ENCODE results near the gene VWA3B.
"Not testable (repeated sequence)": the region's sequence is repeated elsewhere in the genome, so short reads cannot be mapped to it uniquely, and the experiment has no call there.

VWA3B gene

DNA sequence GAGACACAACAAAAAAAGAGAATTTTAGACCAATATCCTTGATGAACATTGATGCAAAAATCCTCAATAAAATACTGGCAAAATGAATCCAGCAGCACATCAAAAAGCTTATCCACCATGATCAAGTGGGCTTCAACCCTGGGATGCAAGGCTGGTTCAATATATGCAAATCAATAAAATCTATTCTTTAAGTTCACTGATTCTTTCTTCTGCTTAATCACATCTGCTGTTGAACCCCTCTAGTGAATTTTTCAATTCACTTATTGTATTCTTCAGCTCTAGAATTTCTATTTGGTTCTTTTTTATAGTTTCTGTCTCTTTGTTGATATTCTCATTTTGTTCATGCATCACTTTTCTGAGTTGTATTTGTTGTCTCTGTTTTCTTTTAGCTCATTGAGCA is 181.3 kb downstream of the VWA3B start:
- not testable (repeated sequence) for DNase-seq

DNA sequence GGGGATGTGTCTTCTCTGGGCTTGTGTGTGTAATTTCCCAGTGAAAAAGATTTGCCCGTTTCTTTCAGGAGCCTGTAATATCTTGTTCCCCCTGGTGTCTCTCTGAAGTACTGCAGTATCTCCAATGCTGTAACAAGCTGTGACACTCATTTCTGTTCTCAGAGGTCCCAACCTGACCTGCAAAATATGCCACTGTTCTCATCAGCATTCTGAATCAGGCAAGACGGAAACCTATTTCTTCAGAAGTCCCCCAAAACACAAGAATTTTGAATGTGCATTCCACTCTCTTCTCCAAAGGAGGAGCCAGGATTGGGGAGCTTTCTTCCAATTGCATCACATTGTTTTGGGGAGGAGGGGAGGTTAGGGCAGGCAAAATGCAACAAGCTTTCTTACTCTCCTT is 182.3 kb downstream of the VWA3B start:
- DNase-seq, result no peak

DNA sequence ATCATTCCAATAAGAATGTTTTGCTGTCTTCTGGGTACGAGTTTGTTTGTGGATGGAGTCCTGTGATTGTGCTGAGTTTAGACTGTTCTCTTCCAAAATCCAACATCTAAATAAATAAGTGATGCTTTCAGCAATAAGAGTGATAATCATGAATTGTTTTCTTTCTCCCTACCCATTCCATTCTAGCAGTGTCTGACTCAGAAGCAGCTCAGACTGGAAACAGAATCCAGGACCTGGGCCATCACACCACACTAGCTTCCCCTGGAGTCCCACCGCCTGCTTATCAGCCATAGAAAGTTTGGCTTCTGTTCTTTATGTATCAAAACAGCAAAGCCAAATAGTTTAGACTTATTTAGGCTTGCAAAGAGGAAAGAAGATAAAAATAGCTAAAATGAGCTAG is 182.9 kb downstream of the VWA3B start:
- no peak for DNase-seq

DNA sequence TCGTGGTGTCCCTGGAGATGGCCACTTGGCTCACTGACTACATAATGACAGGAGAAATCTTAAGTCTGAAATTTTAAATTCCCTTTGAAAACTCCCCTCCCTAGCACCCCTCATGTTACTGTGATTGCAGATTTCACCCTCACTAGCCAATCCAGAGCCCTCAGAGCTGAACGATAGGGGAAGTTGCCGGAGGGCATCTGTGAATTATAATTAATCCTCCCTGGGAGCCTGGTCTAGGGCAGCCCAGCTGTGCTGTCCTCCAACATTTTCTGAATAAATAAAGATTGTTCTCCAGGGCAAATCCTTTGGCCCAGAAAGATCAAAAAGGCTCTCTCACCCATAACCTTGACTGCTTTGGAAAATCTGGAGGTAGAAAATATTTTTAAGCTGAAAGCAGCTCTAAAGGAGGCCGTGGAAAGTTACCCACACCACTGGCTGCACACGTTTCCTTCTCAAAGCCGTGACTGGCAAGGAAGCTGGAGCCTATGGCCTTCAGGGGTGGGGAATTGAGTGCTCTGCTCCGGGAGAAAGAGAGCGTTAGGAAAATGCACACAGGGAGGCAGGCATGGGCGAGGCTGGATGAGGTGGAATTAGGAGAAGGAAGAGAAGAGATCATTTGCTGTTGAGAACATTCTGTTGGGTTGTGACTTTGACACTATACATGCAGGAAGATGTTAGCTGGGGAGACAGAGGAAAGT is 190.3 kb downstream of the VWA3B start:
- DNase-seq, result no peak

DNA sequence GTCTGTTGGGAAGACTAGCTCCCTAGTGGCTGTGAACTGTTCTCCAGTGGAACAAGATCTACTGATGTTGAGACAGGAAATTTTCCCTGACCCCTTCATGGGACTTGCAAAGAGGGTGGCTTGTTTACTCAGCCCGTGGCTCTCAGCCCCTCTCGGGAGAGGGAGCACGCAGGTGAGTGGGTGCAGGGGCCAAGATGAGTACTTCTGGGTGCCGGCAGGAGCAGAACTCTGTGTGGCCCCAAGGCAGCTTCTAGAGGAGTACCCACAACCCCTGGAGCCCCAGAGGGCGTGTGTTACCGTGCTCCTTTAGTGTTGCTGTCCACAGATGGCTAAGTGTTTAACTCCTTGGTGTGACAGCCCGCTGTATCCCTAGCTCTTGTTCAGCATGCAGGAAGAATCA is 191.1 kb downstream of the VWA3B start:
- no peak for DNase-seq

DNA sequence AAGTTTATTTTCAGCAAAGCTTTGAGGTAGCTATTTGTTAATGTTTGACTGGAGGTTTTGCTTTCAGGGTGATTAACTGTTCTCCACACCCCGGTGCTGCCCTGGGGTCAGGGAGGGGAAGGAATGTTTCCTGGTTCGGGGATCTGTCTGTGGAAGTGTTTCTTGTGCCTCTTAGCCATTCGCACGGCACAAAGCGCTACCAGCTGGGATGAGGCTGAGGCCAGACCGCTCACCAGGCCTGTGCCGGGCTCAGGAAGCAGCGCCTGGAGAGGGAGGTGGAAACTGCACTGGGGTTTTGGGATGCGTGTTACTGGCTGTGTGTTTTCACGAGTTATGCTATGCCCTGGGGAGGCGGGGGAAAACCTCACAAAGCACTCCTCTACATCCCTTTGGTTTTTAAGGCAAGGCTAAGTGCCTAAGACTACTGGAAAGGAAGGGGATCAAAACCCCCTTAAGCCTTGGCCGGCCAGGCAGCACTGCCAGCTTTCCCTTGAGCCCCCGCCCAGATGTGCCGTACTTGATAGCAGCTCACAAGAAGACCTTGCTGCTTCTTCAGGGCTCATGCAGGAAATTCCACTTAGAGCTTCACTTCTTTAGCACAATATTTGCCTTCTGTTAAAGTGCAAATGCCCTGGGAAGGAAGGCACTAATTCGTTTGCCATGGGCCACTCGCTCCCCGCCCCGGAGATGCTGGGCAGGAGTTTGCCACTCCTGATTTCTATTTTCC is 193.6 kb downstream of the VWA3B start:
- no peak for DNase-seq

DNA sequence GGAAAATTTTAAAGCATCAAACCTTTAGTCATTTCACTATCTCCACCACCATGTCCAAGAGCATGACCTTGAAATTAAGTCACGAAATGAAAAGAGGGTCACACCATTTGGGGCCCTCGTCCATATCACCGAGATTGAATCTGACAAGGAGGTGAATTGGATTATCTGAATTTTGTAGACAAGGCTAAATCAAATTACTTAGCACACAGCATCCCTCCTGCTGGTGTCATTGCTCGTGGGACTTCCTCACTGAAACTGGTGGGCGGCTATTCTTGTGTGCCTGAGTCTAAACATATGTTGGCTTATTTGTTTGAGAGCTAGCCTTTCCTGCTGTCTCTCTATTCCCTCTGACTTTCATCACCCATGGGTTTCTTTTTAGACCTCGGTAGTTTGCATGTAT is 194.6 kb downstream of the VWA3B start:
- DNase-seq, result no peak

DNA sequence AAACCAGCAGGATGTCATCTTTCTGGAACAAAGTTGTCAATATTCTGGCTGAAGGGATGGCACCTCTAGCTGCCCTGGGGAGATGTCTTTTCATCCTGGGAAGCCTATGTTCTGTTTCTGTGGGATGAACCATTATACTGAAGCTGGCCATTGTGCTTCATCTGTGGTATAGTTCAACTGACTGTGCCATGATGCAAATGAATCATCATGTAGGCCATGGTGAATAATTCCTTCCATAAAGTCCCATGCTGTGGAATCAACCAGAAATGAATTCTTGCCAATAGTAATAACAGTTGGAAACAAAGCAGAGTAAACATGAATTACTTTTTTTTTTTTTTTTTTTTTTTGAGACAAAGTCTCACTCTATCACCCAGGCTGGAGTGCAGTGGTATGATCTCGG is 195.1 kb downstream of the VWA3B start:
- DNase-seq, result no peak

DNA sequence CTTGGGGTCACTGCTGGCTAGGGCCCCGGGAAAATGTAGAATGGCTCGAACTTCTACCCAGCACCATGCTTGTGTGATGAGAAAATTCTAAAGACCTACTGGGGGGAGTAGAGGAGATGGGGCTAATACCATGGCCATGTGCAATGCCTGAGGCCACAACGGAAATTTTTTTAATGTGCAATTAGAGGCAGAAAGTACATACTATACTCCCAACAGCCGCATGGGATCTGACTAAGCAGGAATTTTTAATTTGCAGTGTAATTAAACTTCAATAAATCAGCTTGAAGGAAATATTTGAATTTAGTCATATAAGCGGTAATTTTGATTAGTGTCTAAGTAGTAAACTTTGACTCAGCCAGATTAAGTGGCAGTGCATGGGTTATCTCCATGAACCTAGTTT is 206.1 kb downstream of the VWA3B start:
- no peak for DNase-seq

DNA sequence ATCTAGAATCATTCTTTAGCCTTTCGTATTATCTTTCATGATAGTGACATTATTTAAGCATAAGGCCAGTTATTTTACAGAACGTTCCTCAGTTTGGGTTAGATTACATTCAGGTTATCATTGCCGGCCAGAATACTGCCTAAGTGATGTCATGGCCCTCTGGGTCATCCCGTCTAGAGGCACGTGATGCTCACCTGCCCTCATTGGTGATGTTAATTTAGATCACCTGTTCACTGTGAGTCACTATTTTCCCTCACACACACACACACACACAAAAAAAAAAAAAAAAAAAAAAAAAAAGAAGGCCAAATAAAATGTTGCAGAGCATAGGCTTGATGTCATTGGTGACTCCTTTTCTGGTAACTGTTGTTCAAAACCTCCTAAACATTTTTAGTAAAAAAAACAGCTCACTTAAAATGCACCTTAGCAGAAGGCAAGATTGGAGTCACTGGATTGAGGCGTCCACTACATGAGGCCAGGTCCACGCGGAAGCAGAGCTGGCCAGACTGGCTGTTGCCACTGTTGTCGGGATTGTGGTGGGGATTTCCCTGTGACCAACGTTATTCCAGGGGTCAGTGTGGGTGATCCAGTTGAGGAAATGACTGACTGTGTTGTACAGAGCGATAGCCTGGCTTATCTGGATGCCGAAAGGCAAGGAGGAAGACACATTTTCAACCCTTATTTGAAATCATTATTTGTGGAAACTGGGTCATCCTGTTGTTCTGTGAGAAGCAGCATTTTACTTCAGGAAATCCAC is 207.1 kb downstream of the VWA3B start:
- DNase-seq, result no peak

DNA sequence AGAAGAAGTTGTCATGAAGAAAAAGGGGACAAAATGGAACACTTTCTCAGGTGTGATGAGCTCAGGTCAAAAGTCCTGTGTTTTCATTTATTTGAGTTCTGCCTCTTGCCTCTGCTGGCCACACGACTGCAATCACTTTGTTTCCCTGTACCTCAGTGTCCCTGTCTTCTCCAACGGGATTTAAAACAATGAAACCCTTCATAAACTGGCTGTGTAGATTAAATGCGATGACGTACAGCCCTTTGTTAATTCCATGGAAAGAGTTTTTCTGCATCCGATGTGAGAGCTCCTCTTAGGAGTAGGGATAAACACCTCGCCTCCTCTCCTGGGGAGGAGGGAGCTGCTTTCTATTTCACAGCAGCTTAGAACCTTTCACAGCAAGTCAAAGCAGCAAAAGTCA is 207.7 kb downstream of the VWA3B start:
- no peak for DNase-seq

DNA sequence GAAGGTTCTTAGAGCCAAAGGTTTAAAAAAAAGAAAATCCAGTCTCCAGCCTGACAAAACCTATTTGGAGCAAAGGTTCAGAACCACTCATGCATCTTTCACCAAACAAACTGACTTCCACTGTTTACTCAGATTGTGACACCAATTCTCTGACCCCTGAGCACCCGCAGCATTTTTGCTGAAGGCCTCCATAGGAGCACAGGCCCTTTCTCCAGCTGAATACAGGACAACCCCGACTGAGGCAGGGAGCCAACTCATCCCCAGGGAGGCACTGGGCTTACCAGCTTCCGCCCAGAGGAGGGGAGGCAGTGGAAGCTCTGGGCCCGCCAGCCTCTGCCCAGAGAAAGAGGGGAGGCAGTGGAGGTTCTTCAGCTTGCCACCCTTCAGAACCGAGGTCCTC is 208.3 kb downstream of the VWA3B start:
- no peak for DNase-seq

DNA sequence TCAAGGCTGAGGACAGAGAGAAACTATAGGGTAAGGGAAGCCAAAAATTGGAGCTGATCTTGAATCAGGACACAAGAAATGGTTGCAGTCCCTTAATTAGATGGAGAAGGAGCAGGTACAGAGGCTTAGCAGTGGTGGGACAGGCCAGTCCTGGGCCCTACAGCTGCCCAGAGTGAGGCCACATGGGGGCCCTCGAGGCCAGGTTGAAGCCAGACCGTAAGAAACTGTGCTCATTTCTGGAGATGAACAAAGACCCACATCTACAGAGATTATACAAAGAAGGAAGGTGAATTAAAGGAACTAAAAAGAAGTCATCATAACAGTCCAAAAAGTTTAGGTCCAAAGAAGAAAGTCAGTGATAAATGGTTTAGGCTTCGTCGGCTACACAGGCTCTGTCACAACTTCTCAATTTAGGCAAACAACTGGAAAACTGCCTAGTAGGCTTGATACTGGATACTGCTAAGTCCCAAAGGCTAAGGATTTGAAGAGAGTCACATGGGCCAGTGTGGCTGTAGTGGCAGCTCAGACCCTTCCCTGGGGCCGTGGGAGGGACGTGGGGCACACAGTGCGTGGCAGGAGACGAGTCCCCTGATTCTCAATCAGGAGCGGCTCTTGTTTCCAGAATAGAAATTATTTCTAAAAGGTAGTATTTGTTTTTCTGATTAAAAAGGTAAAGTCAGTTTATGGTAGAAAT is 208.9 kb downstream of the VWA3B start:
- no peak for DNase-seq

DNA sequence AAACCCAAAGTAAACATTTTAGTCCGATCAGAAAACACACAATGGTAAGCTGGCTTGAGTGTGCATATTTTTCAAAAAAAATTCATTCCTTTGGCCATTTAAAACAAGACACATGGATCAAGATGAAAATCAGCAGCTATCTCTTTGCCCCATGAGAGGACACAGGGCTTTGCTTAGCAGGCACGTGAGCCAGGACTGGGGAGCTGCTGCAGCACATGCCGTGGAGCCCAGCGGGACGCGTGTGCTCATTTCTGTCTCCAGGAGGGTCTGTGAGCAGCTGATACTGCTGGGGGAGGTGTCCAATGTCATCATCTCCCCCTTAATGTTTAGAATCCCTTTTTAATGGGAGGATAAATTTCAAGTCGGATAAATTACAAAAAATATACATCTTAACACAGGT is 209.5 kb downstream of the VWA3B start:
- DNase-seq, result no peak

DNA sequence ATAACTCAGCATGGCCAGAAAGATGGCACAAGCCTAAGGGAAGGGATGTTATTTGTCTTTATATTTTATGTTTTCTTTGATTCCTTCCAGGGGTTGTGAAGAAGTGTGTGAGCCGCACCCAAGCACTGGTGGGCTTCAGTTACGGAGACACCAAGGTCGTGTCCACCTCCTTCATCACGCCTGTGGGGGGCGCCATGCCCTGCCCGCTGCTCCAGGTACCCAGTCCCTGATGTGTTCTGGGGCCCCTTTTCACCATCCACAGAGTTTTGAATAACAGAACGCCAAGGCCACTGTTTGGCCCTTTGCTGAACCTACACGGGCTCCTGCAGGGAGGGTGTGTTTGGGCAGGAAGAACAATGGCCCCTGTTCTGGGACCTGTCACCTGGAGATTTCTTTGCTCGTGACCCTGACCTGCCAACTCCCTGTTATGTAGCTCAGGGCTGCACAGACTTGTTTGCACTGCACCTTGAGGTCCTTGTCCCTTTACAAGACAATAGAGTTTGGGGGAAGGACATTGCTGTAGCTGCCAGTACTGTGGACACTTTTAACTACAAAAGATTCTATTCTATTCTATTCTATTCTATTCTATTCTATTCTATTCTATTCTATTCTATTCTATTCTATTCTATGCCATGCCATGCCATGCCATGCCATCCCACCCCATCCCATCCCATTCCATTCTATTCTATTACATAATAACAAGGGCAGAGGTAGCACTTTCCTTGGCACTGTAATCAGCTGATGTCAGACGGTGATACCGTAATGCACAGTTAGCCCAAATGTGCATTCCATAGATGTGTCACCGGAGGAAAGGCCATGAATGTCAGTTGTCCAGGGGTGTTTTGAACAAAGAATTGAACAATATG is 211.1 kb downstream of the VWA3B start:
- no peak for DNase-seq

DNA sequence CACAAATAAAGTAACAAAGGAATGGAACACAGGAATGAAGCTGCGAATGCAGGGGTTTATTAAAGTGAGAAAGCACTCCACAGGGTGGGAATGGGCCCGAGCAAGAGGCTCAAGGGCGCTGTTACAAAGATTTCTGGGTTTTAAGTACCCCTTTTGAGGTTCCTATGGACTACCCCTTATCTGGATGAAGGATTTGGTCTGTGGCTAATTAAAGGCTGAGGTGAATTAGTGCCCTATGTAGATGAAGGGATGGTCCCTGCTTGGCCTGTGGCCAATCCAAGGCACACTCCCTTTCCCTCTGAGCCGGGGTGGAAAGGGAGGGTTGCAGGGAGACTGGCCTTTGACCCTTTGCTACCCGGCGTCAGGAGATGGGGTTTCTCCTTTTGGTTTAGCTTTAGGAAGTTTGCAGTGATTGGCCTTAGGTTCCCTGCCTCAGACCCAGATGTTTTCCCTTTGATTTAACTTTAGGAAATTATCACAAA is 211.8 kb downstream of the VWA3B start:
- no peak for DNase-seq

DNA sequence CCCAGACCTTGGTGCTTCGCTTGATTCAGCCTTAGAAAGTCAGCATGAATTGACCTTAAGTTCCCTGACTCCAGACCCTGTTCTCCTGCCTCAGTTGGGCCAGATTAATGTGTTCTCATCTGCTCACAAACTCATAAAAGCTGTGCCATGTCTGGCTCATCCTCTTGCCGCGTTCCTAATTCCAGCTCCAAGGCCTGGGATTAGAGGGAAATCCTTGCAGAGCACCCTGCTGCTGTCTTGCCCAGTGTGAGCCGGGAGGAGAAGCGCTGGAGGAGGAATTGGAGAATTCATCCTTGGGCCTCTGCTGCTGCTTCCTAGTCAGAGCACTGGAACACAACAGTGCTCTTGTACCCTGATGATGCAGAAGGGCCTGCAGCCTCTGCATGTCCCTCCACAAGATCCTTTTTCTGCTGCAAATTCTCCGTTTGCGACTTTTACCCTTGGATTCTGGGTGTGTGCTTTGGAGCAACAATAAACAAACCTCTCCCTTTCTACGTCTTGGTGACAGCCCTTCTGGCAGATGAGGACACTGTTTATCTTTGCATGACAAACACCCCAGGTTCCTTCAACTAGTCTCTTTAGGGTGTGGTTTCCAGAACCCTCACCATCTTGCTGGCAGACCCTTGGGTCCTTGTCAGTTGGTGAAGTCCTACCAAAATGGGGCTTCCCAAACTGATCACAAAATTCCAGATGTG is 212.4 kb downstream of the VWA3B start:
- DNase-seq, result no peak

DNA sequence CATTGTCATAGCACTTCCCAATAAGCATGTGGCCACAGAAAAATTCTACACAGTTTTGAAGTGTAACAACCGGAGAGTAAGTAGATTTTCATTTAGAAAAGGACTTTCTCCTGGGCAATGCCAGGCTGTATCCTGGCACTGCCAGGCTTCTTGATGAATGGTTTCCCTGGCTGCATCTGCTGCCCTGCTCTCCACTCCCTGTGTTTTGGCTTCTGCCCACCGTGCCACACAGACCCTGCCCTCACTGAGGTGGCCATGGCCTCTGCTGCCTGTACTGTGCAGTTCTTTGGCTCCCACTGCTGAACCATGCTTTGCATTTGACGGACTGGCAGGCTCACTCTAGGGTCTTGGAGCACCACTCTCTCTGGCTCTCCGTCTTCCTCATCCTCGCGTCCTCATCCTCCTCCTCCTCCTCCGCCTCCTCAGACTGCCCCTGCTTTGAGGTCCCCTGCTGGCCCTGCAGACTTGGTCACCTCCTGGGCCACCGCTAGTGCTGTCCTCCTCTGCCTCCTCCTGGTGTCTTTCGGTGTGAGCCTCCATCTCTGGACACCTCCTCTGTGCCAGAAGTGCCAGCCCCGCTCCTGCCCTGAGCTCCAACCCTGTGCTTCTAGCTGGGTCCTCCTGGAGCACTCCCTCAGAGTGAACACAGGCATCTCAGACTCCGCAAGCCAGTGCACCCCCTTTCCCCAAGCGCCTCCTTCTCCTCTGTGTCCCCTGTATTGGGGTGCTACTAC is 213.3 kb downstream of the VWA3B start:
- no peak for DNase-seq

DNA sequence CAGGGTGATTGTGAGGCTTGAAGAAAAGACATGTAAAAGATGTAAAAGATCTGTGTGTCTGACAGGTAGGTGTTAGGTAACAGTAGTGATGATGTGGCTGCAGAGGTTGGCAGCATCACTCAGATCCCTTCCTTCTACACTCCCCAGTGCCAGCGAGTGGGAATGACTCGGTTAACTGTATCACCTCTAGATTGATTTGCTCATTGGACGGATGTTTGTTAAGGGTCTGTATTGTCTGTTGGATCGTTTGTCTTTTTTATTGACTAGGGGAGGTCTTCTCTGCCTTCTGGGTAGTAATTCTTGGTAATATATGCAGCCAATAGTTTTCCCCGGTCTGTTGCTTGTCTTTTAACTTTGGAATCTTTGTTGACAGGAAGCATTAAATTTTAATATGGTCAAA is 214.5 kb downstream of the VWA3B start:
- no peak for DNase-seq

DNA sequence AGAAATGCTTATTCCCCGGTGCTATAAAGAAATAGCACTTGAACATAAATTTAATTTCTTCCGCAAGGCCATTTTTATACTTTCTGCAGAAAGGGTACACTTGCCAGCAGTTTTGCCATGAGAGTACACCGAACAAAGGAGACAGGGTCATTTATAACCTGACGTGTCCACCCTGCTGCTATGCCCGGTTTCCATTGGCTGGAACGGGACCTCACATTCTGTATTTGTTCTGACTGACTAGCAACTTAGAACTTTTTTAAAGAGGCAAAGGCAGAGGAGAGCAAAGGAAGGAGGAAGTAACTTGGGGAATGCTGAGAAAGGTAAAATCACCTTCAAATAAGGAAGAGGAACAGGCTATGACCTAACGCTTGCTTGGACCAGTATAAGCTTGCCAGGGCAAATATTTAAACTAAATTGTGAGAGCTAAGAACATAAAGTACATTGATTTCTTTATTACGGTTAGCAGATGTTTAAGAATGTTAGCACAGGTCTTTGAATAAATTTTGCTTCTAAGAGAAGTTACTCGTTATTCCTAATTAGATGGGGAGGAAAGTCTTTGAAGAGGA is 220.2 kb downstream of the VWA3B start:
- not testable (repeated sequence) for DNase-seq

DNA sequence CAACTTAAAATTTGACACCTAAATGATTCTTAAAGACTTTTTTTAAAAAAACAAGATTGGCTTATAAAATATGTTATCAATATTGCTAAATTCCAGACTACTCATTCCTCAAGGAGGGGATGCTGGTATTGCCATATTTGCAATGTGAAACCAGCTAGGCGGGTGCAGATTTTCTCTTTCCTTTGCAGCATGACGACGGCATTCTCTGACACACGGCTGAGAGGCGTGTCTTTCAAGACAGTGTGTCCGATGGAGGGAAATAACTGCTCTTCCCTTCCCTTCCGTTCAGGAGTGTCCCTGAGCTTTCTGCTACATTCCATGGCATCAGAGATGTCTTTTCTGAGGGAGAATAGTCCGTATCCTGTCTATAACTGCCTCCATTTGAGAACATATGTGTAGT is 221.1 kb downstream of the VWA3B start:
- DNase-seq, result no peak

All from stimulated activated CD4-positive, alpha-beta T cell treated with anti-CD3 and anti-CD28 coated beads, Interleukin-12 subunit alpha, Interleukin-12 subunit beta, amount 100 ng/mL, for 4 hours (primary cell).